Purkinje cell (primary cell): ENCODE data around the gene ST6GAL2. TPM values are rescaled to one million over a fixed set of nuclear protein-coding genes. Genes with fewer than 3 reads are reported as not detected.

ENCODE experiments used
- polyA plus RNA-seq: library from polyadenylated mRNA; unstranded; fragments of >200 nt; fragmentation: Nextera tagmentation; gene quantifications from 2 replicates; pipeline ENCODE4 v1.2.1, GENCODE V29; 2014

Gene ST6GAL2, protein sequence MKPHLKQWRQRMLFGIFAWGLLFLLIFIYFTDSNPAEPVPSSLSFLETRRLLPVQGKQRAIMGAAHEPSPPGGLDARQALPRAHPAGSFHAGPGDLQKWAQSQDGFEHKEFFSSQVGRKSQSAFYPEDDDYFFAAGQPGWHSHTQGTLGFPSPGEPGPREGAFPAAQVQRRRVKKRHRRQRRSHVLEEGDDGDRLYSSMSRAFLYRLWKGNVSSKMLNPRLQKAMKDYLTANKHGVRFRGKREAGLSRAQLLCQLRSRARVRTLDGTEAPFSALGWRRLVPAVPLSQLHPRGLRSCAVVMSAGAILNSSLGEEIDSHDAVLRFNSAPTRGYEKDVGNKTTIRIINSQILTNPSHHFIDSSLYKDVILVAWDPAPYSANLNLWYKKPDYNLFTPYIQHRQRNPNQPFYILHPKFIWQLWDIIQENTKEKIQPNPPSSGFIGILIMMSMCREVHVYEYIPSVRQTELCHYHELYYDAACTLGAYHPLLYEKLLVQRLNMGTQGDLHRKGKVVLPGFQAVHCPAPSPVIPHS
- polyA plus RNA-seq = 10.0 and 15.0 TPM in 2 replicates

GRCh38 chr2:106885971-106886915 is at the start of gene ST6GAL2:
Gene ST6GAL2 (minus strand): TSS chr2:106886167. CDS start chr2:106843977, 42,190 bp downstream.

